Endodermal cell (in vitro differentiated cells): ENCODE results near the gene SLC25A21. TPM values are rescaled to one million over a fixed set of nuclear protein-coding genes. Genes with fewer than 3 reads are reported as not detected.

ENCODE experiments used
- DNase-seq: peaks from one replicate; pipeline ENCODE4 v3.0.0-alpha.2; 2017
- H3K27ac ChIP-seq: 2 replicates; pipeline ENCODE4 v1.5.1; 2013; ENCODE audit warnings: mild to moderate bottlenecking, low read depth, low read length, moderate library complexity
- H3K27me3 ChIP-seq: 2 replicates; pipeline ENCODE4 v1.6.1; 2013; ENCODE audit warnings: mild to moderate bottlenecking, low read length, moderate library complexity; ENCODE audit not compliant: insufficient read depth, control insufficient read depth, poor library complexity, severe bottlenecking
- H3K36me3 ChIP-seq: 2 replicates; pipeline ENCODE4 v1.7.0; 2013; ENCODE audit warnings: mild to moderate bottlenecking, low read length, moderate library complexity; ENCODE audit not compliant: control insufficient read depth, insufficient read depth
- H3K4me1 ChIP-seq: one replicate; pipeline ENCODE4 v1.7.0; 2013; ENCODE audit warnings: low read length; ENCODE audit not compliant: control insufficient read depth, insufficient read depth
- H3K4me3 ChIP-seq: 2 replicates; pipeline ENCODE4 v1.5.1; 2013; ENCODE audit warnings: mild to moderate bottlenecking, low read length, moderate library complexity
- H3K9ac ChIP-seq: 2 replicates; pipeline ENCODE4 v1.6.1; 2013; ENCODE audit warnings: mild to moderate bottlenecking, low read length, moderate library complexity; ENCODE audit not compliant: poor library complexity, severe bottlenecking; ENCODE audit errors: extremely low read depth
- H3K9me3 ChIP-seq: 2 replicates; pipeline ENCODE4 v1.6.1; 2013; ENCODE audit warnings: mild to moderate bottlenecking, low read length, moderate library complexity; ENCODE audit not compliant: control insufficient read depth
- H3K27ac Mint-ChIP-seq: 2 replicates; pipeline ENCODE4 v1.8.0; 2020; ENCODE audit warnings: mixed read lengths
- H3K27me3 Mint-ChIP-seq: 2 replicates; pipeline ENCODE4 v1.8.0; 2021; ENCODE audit warnings: mild to moderate bottlenecking, mixed read lengths; ENCODE audit not compliant: insufficient read depth
- H3K36me3 Mint-ChIP-seq: 2 replicates; pipeline ENCODE4 v1.8.0; 2020; ENCODE audit warnings: low read depth, mixed read lengths
- H3K4me1 Mint-ChIP-seq: 2 replicates; pipeline ENCODE4 v1.8.0; 2020; ENCODE audit warnings: mixed read lengths
- H3K4me3 Mint-ChIP-seq: 2 replicates; pipeline ENCODE4 v1.8.0; 2020; ENCODE audit warnings: mild to moderate bottlenecking, moderate library complexity, mixed read lengths
- H3K9me3 Mint-ChIP-seq: 2 replicates; pipeline ENCODE4 v1.8.0; 2020; ENCODE audit warnings: mild to moderate bottlenecking, mixed read lengths
- CTCF ChIP-seq: fragments of 200-600 bp; sonication (generic); conservative IDR thresholded peaks from 2 replicates; pipeline ENCODE4 v1.5.0; 2021; ENCODE audit warnings: antibody characterized with exemption, mild to moderate bottlenecking
- WGBS, 2 experiments: methylation state at CpG; one replicate each; pipeline versions ENCODE4 v1.1.5 to v1.1.7; 2013; ENCODE audit warnings: missing lambda C conversion rate in 2 of 2, mixed read lengths in 1 of 2; ENCODE audit not compliant: insufficient coverage in 1 of 2, insufficient read length in 1 of 2; 5-methylcytosine and 5-hydroxymethylcytosine counted together
- total RNA-seq, 2 donors: library from RNA; stranded (reverse); fragmentation: NEBNext Ultra II Directional in 1 of 2; extraction: Animal tissue kit (Norgen Biotek cat#: 25700) in 1 of 2; gene quantifications; 2 replicates in 1 of 2; 3 replicates in 1 of 2; pipeline ENCODE4 v1.2.1, GENCODE V29; 2021

The SLC25A21 gene
- total RNA-seq, 2 donors from 2014 or later, result 1.9 TPM

- no peak overlapping the region for H3K27ac Mint-ChIP-seq
- no peak overlapping the region for H3K27ac ChIP-seq
- no peaks in the 10 kb centered on the region for H3K36me3 ChIP-seq
- H3K4me1 Mint-ChIP-seq, result no peaks in the 10 kb centered on the region
- no peaks in the 10 kb centered on the region for H3K27me3 ChIP-seq
- no peak for TF ChIP-seq CTCF
- peaks cover 12% of the 10 kb centered on the region for H3K9me3 Mint-ChIP-seq
- H3K9me3 ChIP-seq, result peaks cover 12% of the 10 kb centered on the region
- no peak overlapping the region for H3K4me3 ChIP-seq
- H3K36me3 Mint-ChIP-seq, result peaks cover 4% of the 10 kb centered on the region
- H3K4me1 ChIP-seq, result no peaks in the 10 kb centered on the region
- H3K9ac ChIP-seq, result no peak overlapping the region
- 96% methylated on average over 2 of the region's 3 CpGs; no CpG with 5 or more reads in 1 of the 2 experiments for WGBS, 2 experiments
- H3K27me3 Mint-ChIP-seq, result no peaks in the 10 kb centered on the region
- H3K4me3 Mint-ChIP-seq, result no peak overlapping the region
- DNase-seq, result no peak
These were observed 57.8 kb downstream of the SLC25A21 start for GRCh38 chr14:37114559-37114958.

- H3K27me3 ChIP-seq, result no peaks in the 10 kb centered on the region
- Mint-ChIP-seq H3K4me1 (no peaks in the 10 kb centered on the region), H3K36me3 (peaks cover 4% of the 10 kb centered on the region), H3K27ac (no peak overlapping the region), H3K4me3 (no peak overlapping the region), H3K9me3 (peaks cover 9% of the 10 kb centered on the region), H3K27me3 (no peaks in the 10 kb centered on the region)
- H3K9me3 ChIP-seq, result peaks cover 12% of the 10 kb centered on the region
- H3K27ac ChIP-seq, result no peak overlapping the region
- no peaks in the 10 kb centered on the region for H3K4me1 ChIP-seq
- H3K9ac ChIP-seq, result no peak overlapping the region
- no peaks in the 10 kb centered on the region for H3K36me3 ChIP-seq
- no peak for DNase-seq
- 98% methylated on average over 3 of the region's 3 CpGs; no CpG with 5 or more reads in 1 of the 2 experiments for WGBS, 2 experiments
- no peak overlapping the region for H3K4me3 ChIP-seq
- no peak for TF ChIP-seq CTCF
These were observed 58.4 kb downstream of the SLC25A21 start for GRCh38 chr14:37114002-37114401.

GRCh38 chr14:37098132-37098531 is 74.3 kb downstream of the SLC25A21 start:
- Histone ChIP-seq H3K36me3 (no peaks in the 10 kb centered on the region), H3K4me1 (no peaks in the 10 kb centered on the region), H3K27ac (no peak overlapping the region), H3K27me3 (no peaks in the 10 kb centered on the region), H3K4me3 (no peak overlapping the region), H3K9ac (no peak overlapping the region), H3K9me3 (no peaks in the 10 kb centered on the region)
- no peaks in the 10 kb centered on the region for H3K27me3 Mint-ChIP-seq
- H3K9me3 Mint-ChIP-seq, result no peaks in the 10 kb centered on the region
- H3K4me3 Mint-ChIP-seq, result no peak overlapping the region
- no peak for DNase-seq
- H3K36me3 Mint-ChIP-seq, result no peaks in the 10 kb centered on the region
- no peaks in the 10 kb centered on the region for H3K4me1 Mint-ChIP-seq
- TF ChIP-seq CTCF, result no peak
- whole genome bisulfite sequencing, 2 experiments, result 87 to 100% methylated on average over 1 of the region's 2 CpGs
- no peak overlapping the region for H3K27ac Mint-ChIP-seq
